Kidney (tissue), 14 donors: ENCODE measurements around the gene OTOP1. TPM values are rescaled to one million over a fixed set of nuclear protein-coding genes. Genes with fewer than 3 reads are reported as not detected.
"Not testable (repeated sequence)": the region's sequence is repeated elsewhere in the genome, so short reads cannot be mapped to it uniquely, and the experiment has no call there.

ENCODE experiments used
- DNase-seq, 5 donors: peaks; one replicate each; pipeline ENCODE4 v3.0.0-alpha.2; 2013 to 2020
- FAIRE-seq: peaks from 2 replicates; lab custom pipeline; 2012; peaks lifted over from hg19 to GRCh38; lab: Jason Lieb, UNC
- H3K27ac ChIP-seq, 2 donors: one replicate each; pipeline ENCODE4 v1.7.0; 2013; ENCODE audit warnings: low read depth in 2 of 2, low read length in 2 of 2, inconsistent platforms in 1 of 2
- H3K27me3 ChIP-seq: one replicate; pipeline ENCODE4 v1.7.1; 2013; ENCODE audit warnings: low read length, inconsistent platforms; ENCODE audit not compliant: control insufficient read depth, insufficient read depth
- H3K36me3 ChIP-seq, 3 donors: one replicate each; pipeline versions ENCODE4 v1.7.0 to v1.7.1; 2013; ENCODE audit warnings: low read length in 3 of 3, control low read depth in 1 of 3, inconsistent platforms in 1 of 3; ENCODE audit not compliant: insufficient read depth in 3 of 3, control insufficient read depth in 2 of 3
- H3K4me1 ChIP-seq, 3 donors: one replicate each; pipeline versions ENCODE4 v1.7.0 to v1.7.1; 2013; ENCODE audit warnings: low read length in 3 of 3, inconsistent platforms in 1 of 3, low read depth in 1 of 3; ENCODE audit not compliant: control insufficient read depth in 2 of 3, insufficient read depth in 2 of 3
- H3K4me3 ChIP-seq, 3 donors: one replicate each; pipeline versions ENCODE4 v1.7.0 to v1.8.1; 2013; ENCODE audit warnings: low read length in 3 of 3, control low read depth in 1 of 3, inconsistent platforms in 1 of 3
- H3K9ac ChIP-seq, 3 donors: one replicate each; pipeline versions ENCODE4 v1.7.0 to v1.7.1; 2013; ENCODE audit warnings: low read length in 3 of 3, control low read depth in 1 of 3, inconsistent platforms in 1 of 3
- H3K9me3 ChIP-seq, 3 donors: one replicate each; pipeline versions ENCODE4 v1.7.0 to v1.7.1; 2013; ENCODE audit warnings: low read length in 3 of 3, control low read depth in 1 of 3, inconsistent platforms in 1 of 3; ENCODE audit not compliant: control insufficient read depth in 2 of 3, insufficient read depth in 1 of 3
- CTCF ChIP-seq: IDR thresholded peaks from 3 replicates; pipeline ENCODE4 v1.5.1; 2012; ENCODE audit warnings: mild to moderate bottlenecking, moderate library complexity, borderline replicate concordance; ENCODE audit not compliant: insufficient read depth; ENCODE audit errors: extremely low read depth
- intact Hi-C: fragments of 100-400 bp; cut with DNase I; formaldehyde crosslinking; loops from one replicate; pipeline ENCODE4 v1.11.1; 2022
- polyA plus RNA-seq: library from polyadenylated mRNA; stranded (reverse); fragments of 350-450 nt; fragmentation: Illumina TruSeq; extraction: RNeasy Lipid Tissue Mini Kit (QIAGEN cat#74804); gene quantifications from one replicate; pipeline ENCODE4 v1.2.3, GENCODE V29; 2014; ENCODE audit warnings: low read depth, low replicate concordance; ENCODE audit not compliant: insufficient read depth
- total RNA-seq: library from RNA; stranded (reverse); fragmentation: NEBNext Ultra II Directional; extraction: Animal tissue kit (Norgen Biotek cat#: 25700); gene quantifications from one replicate; pipeline ENCODE4 v1.2.1, GENCODE V29; 2021
- donor health status: control.
- donor health status: control.
- donor health status: control.
- donor health status: control.
- donor health status: control.
- donor health status: DM: yes; HTN: yes; CAD: no.
- donor health status: Normal renal cell carcinoma (clear cell type).

OTOP1 gene
- total and polyA plus RNA-seq, 2 donors from 2014 or later, result not detected

GRCh38 chr4:4256799-4257198 lies 30.1 kb upstream of the OTOP1 start:
- Histone ChIP-seq H3K9ac (no peak overlapping the region), H3K27me3 (no peaks in the 10 kb centered on the region), H3K27ac (no peak overlapping the region), H3K9me3 (no peaks in the 10 kb centered on the region), H3K4me1 (peaks cover 0 to 5% (median 0%) of the 10 kb centered on the region in 3 donors), H3K36me3 (no peaks in the 10 kb centered on the region), H3K4me3 (no peak overlapping the region)
- FAIRE-seq (no peak), DNase-seq (no peak)
- intact Hi-C loops, result loop anchor here (5.0 kb wide), 1 partner anchor 81 kb away; no protein-coding TSS in a partner anchor
- no peak for TF ChIP-seq CTCF

DNA sequence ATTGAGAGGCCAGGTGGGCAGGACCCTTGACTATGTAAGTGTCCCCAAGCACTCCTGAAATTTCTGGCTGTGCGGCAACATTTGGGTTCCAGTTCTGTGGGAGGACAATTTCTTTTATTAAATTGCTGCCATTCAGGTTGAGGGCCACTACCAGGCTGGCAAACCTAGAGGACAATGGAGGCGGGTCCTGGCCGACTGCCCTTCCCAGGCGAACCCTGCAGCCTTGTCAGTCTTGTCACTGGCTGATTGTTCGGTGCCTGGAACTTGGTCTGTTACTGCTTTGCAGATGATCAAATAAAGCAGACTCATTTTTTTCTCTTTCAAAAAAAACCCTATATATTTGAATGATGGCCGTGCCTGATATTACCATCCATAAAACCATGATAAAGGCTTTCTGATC lies 27.9 kb upstream of the OTOP1 start:
- Histone ChIP-seq H3K4me3 (no peak overlapping the region), H3K36me3 (no peaks in the 10 kb centered on the region), H3K9me3 (no peaks in the 10 kb centered on the region), H3K4me1 (peaks cover 0 to 4% (median 0%) of the 10 kb centered on the region in 3 donors), H3K27me3 (no peaks in the 10 kb centered on the region), H3K27ac (no peak overlapping the region), H3K9ac (no peak overlapping the region)
- intact Hi-C loops, result loop anchor here (5.0 kb wide), 1 partner anchor 83 kb away; no protein-coding TSS in a partner anchor
- no peak for FAIRE-seq
- DNase-seq, result no peak
- no peak for TF ChIP-seq CTCF

DNA sequence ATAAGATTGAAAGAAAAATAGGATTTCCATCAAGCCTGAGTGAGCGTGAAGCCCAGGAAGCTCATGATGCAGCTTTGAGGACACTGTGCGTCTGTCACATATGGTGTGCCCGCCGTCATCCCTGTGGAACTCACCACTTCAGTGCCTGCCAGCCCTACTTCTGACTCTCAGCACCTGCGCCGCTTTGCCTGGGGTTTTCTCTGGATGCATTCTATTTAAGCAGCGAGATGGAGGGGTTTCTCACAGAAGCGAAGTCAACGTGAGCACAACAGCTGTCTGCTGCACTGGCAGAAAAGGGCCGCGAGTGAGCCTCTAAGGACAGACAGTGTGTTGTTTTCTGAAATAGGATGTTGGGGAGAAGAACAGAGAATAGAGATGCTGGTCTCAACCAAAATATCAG lies 27.5 kb upstream of the OTOP1 start:
- no peak for TF ChIP-seq CTCF
- Histone ChIP-seq H3K4me3 (no peak overlapping the region), H3K27ac (no peak overlapping the region), H3K4me1 (peaks cover 0 to under 1% (median 0%) of the 10 kb centered on the region in 3 donors), H3K27me3 (no peaks in the 10 kb centered on the region), H3K9me3 (no peaks in the 10 kb centered on the region), H3K36me3 (no peaks in the 10 kb centered on the region), H3K9ac (no peak overlapping the region)
- DNase-seq, result no peak
- intact Hi-C loops, result no loop called here
- FAIRE-seq, result no peak

GRCh38 chr4:4249866-4250265 lies 23.1 kb upstream of the OTOP1 start:
- Histone ChIP-seq H3K27ac (no peak overlapping the region), H3K36me3 (peaks cover 4 to 6% (median 6%) of the 10 kb centered on the region in 3 donors), H3K9ac (no peak overlapping the region), H3K27me3 (no peaks in the 10 kb centered on the region), H3K4me3 (no peak overlapping the region), H3K4me1 (peaks cover 4 to 14% (median 13%) of the 10 kb centered on the region in 3 donors), H3K9me3 (no peaks in the 10 kb centered on the region)
- DNase-seq (peak in 2 of 5 donors; percentile 42 to 43), FAIRE-seq (no peak)
- TF ChIP-seq CTCF, result no peak
- intact Hi-C loops, result no loop called here

- peaks cover 4 to 14% (median 13%) of the 10 kb centered on the region in 3 donors for H3K4me1 ChIP-seq
- H3K9me3 ChIP-seq, H3K27ac ChIP-seq, FAIRE-seq, DNase-seq, H3K27me3 ChIP-seq, H3K36me3 ChIP-seq, intact Hi-C loops, H3K9ac ChIP-seq, H3K4me3 ChIP-seq: not testable (repeated sequence)
These were observed 22.6 kb upstream of the OTOP1 start for GRCh38 chr4:4249342-4249741.
